CD4-positive, alpha-beta T cell (primary cell): ENCODE data around the gene LPAR3. TPM values are rescaled to one million over a fixed set of nuclear protein-coding genes. Genes with fewer than 3 reads are reported as not detected.

Experiments
- ATAC-seq: fragments of 200-7000 bp; cut with Tn5 transposase; one replicate; pipeline ENCODE4 v1.10.0; 2022; ENCODE audit warnings: mild to moderate bottlenecking; ENCODE audit not compliant: poor library complexity
- CTCF ChIA-PET: fragments of 350-600 bp; sonication (Branson Sonifier 250); formaldehyde crosslinking; loops from one replicate; lab custom pipeline; 2021; ENCODE audit warnings: antibody characterized with exemption, inconsistent platforms; lab: Charles Lee
- POLR2A ChIA-PET: fragments of 350-600 bp; sonication (Branson Sonifier 250); formaldehyde crosslinking; loops from one replicate; lab custom pipeline; 2021; ENCODE audit warnings: antibody characterized with exemption, inconsistent platforms; lab: Charles Lee
- DNase-seq, 14 experiments: peaks; one replicate each; pipeline ENCODE4 v3.0.0-alpha.2; 2013 to 2020; ENCODE audit warnings: mixed read lengths in 2 of 14
- H3K27ac ChIP-seq, 2 donors: one replicate each; pipeline versions ENCODE4 v1.5.1 to v1.7.0; 2013; ENCODE audit warnings: low read length in 2 of 2, low read depth in 1 of 2, mild to moderate bottlenecking in 1 of 2
- H3K27me3 ChIP-seq, 2 experiments: 1 replicate in 1 of 2; 2 replicates in 1 of 2; pipeline versions ENCODE4 v1.6.1 to v1.7.0; 2013; ENCODE audit warnings: low read length in 2 of 2, control low read depth in 1 of 2, mild to moderate bottlenecking in 1 of 2, moderate library complexity in 1 of 2; ENCODE audit not compliant: insufficient read depth in 2 of 2, control insufficient read depth in 1 of 2
- H3K36me3 ChIP-seq: one replicate; pipeline ENCODE4 v1.6.1; 2013; ENCODE audit warnings: low read length, control low read depth; ENCODE audit not compliant: insufficient read depth
- H3K4me1 ChIP-seq: one replicate; pipeline ENCODE4 v1.6.1; 2013; ENCODE audit warnings: low read length, control low read depth; ENCODE audit not compliant: insufficient read depth
- H3K4me3 ChIP-seq: one replicate; pipeline ENCODE4 v1.5.1; 2013; ENCODE audit warnings: mild to moderate bottlenecking, low read length, moderate library complexity
- H3K9me3 ChIP-seq, 2 experiments: 1 replicate in 1 of 2; 2 replicates in 1 of 2; pipeline versions ENCODE4 v1.6.1 to v1.7.0; 2013; ENCODE audit warnings: low read length in 2 of 2, mild to moderate bottlenecking in 2 of 2, control low read depth in 1 of 2, moderate library complexity in 1 of 2; ENCODE audit not compliant: control insufficient read depth in 1 of 2, insufficient read depth in 1 of 2
- H3K27ac Mint-ChIP-seq: one replicate; pipeline ENCODE4 v1.8.0; 2020; ENCODE audit warnings: mixed read lengths
- H3K27me3 Mint-ChIP-seq: one replicate; pipeline ENCODE4 v1.8.0; 2021; ENCODE audit warnings: mixed read lengths
- H3K36me3 Mint-ChIP-seq: one replicate; pipeline ENCODE4 v1.8.0; 2021; ENCODE audit warnings: low read depth, mixed read lengths
- H3K4me1 Mint-ChIP-seq: one replicate; pipeline ENCODE4 v1.8.0; 2021; ENCODE audit warnings: low read depth, mixed read lengths
- H3K4me3 Mint-ChIP-seq: one replicate; pipeline ENCODE4 v1.8.0; 2020; ENCODE audit warnings: mild to moderate bottlenecking, mixed read lengths
- H3K9me3 Mint-ChIP-seq: one replicate; pipeline ENCODE4 v1.8.0; 2020; ENCODE audit warnings: mixed read lengths
- intact Hi-C, 2 experiments: fragments of 100-400 bp; cut with DNase I in 1 of 2; cut with micrococcal nuclease in 1 of 2; formaldehyde crosslinking; loops; one replicate each; pipeline versions ENCODE4 v1.15.1 to v1.9.0; 2023 to 2025; cut with DNase I, micrococcal nuclease
- total RNA-seq, 174 experiments: library from RNA in 2 of 174; stranded (reverse) in 2 of 174; gene quantifications; one replicate each; pipeline ENCODE4 v1.2.3 and lab custom pipeline; 2021 to 2026
- TF ChIP-seq, protein P1 (sequence below): fragments of 200-600 bp; IDR thresholded peaks from one replicate; pipeline ENCODE4 v1.8.0; 2022; ENCODE audit warnings: antibody characterized with exemption, mild to moderate bottlenecking

Gene LPAR3
- total RNA-seq, 2 experiments from 2014 or later: 0.25 to 0.87 TPM

- DNase-seq: no peak
- no peak overlapping the region for H3K27ac ChIP-seq
- H3K4me1 Mint-ChIP-seq: peaks cover 9% of the 10 kb centered on the region
- intact Hi-C loops: no loop called here
- POLR2A ChIA-PET: no interaction called here
- peaks cover 12% of the 10 kb centered on the region for H3K4me1 ChIP-seq
- CTCF ChIA-PET: interaction anchor here (0.7 kb wide), 1 partner anchor 51 kb away, joined by 3 read pairs; no protein-coding TSS in a partner anchor
- TF ChIP-seq, protein P1, sequence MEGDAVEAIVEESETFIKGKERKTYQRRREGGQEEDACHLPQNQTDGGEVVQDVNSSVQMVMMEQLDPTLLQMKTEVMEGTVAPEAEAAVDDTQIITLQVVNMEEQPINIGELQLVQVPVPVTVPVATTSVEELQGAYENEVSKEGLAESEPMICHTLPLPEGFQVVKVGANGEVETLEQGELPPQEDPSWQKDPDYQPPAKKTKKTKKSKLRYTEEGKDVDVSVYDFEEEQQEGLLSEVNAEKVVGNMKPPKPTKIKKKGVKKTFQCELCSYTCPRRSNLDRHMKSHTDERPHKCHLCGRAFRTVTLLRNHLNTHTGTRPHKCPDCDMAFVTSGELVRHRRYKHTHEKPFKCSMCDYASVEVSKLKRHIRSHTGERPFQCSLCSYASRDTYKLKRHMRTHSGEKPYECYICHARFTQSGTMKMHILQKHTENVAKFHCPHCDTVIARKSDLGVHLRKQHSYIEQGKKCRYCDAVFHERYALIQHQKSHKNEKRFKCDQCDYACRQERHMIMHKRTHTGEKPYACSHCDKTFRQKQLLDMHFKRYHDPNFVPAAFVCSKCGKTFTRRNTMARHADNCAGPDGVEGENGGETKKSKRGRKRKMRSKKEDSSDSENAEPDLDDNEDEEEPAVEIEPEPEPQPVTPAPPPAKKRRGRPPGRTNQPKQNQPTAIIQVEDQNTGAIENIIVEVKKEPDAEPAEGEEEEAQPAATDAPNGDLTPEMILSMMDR: no peak
- H3K36me3 ChIP-seq: no peaks in the 10 kb centered on the region
- no peak overlapping the region for H3K4me3 Mint-ChIP-seq
- no peak overlapping the region for H3K27ac Mint-ChIP-seq
- no peaks in the 10 kb centered on the region for H3K9me3 ChIP-seq
- H3K36me3 Mint-ChIP-seq: no peaks in the 10 kb centered on the region
- no peak overlapping the region for H3K4me3 ChIP-seq
- ATAC-seq: no peak
- no peaks in the 10 kb centered on the region for H3K9me3 Mint-ChIP-seq
- H3K27me3 Mint-ChIP-seq: peaks cover 10% of the 10 kb centered on the region
- peaks cover 2 to 3% of the 10 kb centered on the region in 2 experiments for H3K27me3 ChIP-seq
Observed at GRCh38 chr1:84887261-84887934, 5.6 kb downstream of the LPAR3 start.

DNA sequence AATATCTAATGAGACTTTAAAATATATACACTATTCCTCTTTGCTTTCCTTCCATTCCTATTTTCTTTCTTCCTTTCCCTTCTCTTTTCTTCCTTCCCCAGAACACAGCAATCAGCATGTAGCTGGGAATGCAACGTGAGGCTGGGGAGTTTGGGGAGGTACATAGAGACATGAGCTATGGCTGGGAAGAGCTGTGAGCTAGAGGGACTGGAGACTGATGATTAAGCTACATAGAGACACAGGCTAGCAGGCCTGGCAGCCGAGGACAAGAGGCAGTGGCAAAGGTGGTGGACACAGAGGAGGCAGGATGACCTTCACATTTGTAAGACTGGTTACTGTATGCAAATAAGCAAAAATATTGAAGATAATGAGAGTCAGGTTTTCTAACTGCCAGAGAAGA lies 7.5 kb downstream of the LPAR3 start:
- Mint-ChIP-seq H3K4me3 (no peak overlapping the region), H3K9me3 (no peaks in the 10 kb centered on the region), H3K4me1 (peaks cover 8% of the 10 kb centered on the region), H3K27me3 (no peaks in the 10 kb centered on the region), H3K27ac (no peak overlapping the region), H3K36me3 (no peaks in the 10 kb centered on the region)
- no peak overlapping the region for H3K27ac ChIP-seq
- no peaks in the 10 kb centered on the region for H3K9me3 ChIP-seq
- DNase-seq: no peak
- ATAC-seq: no peak
- peaks cover 10% of the 10 kb centered on the region for H3K4me1 ChIP-seq
- ChIA-PET POLR2A (no interaction called here), CTCF (no interaction called here)
- no peaks in the 10 kb centered on the region for H3K27me3 ChIP-seq
- intact Hi-C loops: no loop called here
- TF ChIP-seq, protein P1: no peak
- no peaks in the 10 kb centered on the region for H3K36me3 ChIP-seq
- H3K4me3 ChIP-seq: no peak overlapping the region

- Mint-ChIP-seq H3K9me3 (no peaks in the 10 kb centered on the region), H3K27me3 (no peaks in the 10 kb centered on the region), H3K36me3 (no peaks in the 10 kb centered on the region), H3K4me1 (peaks cover 8% of the 10 kb centered on the region), H3K4me3 (no peak overlapping the region), H3K27ac (no peak overlapping the region)
- no peaks in the 10 kb centered on the region for H3K36me3 ChIP-seq
- ChIA-PET POLR2A (no interaction called here), CTCF (interaction anchor here (0.9 kb wide), 1 partner anchor 8 kb away, joined by 3 read pairs; the partner anchor contains the start of gene LPAR3)
- H3K4me1 ChIP-seq: peaks cover 10% of the 10 kb centered on the region
- TF ChIP-seq, protein P1: no peak
- no peak overlapping the region for H3K4me3 ChIP-seq
- no peaks in the 10 kb centered on the region for H3K27me3 ChIP-seq
- intact Hi-C loops: no loop called here
- no peak for DNase-seq
- H3K9me3 ChIP-seq: no peaks in the 10 kb centered on the region
- H3K27ac ChIP-seq: no peak overlapping the region
- no peak for ATAC-seq
Observed at GRCh38 chr1:84884671-84885389, 8.2 kb downstream of the LPAR3 start.
